SU-DHL-6 (cell line): ENCODE measurements around the gene NUP188.

Source experiments
- EZH2phosphoT487 ChIP-seq: fragments of 200-600 bp; sonication (generic), shearing (Covaris generic); conservative IDR thresholded peaks from 2 replicates; pipeline ENCODE4 v1.6.1; 2018; ENCODE audit warnings: mild to moderate bottlenecking, antibody characterized with exemption, low read length, moderate library complexity, mixed read lengths
- TF ChIP-seq, protein P1 (sequence below): fragments of 200-600 bp; sonication (generic); IDR thresholded peaks from one replicate; pipeline ENCODE4 v1.5.1; 2017; ENCODE audit warnings: antibody characterized with exemption, mild to moderate bottlenecking, low read length, moderate library complexity; ENCODE audit not compliant: insufficient read depth, poor library complexity, severe bottlenecking

DNA sequence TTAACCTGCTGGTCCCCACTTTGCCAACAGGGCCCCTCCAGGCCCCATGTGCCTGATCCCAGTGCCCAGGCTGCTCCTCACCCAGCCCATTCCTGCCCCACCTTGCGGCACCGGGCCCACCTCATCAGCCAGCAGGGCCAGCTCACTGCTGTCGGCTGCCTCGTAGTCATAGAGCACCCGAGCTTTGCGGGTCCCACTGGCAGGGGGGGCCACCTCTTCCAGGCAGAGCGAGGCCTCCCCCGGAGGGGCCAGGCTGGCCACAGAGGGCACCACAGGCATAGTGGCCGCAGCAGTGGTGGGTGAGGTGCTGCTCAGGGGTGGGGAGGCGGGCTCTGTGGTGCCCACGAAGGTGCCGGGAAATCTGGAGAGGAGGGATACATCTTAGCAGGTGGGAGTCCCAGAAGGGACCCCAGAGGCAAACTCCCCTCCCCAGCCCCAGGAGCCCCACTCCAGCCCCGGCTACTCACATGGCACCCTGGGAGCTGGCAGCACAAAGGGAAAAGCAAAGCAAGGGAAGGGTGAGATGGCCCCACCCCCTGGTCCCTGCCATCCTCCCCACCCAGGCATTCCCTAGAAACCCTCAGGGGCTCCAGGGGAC is 61.6 kb downstream of the NUP188 start:
- TF ChIP-seq, protein P1, sequence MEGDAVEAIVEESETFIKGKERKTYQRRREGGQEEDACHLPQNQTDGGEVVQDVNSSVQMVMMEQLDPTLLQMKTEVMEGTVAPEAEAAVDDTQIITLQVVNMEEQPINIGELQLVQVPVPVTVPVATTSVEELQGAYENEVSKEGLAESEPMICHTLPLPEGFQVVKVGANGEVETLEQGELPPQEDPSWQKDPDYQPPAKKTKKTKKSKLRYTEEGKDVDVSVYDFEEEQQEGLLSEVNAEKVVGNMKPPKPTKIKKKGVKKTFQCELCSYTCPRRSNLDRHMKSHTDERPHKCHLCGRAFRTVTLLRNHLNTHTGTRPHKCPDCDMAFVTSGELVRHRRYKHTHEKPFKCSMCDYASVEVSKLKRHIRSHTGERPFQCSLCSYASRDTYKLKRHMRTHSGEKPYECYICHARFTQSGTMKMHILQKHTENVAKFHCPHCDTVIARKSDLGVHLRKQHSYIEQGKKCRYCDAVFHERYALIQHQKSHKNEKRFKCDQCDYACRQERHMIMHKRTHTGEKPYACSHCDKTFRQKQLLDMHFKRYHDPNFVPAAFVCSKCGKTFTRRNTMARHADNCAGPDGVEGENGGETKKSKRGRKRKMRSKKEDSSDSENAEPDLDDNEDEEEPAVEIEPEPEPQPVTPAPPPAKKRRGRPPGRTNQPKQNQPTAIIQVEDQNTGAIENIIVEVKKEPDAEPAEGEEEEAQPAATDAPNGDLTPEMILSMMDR = no peak
- no peak for TF ChIP-seq EZH2phosphoT487
